Measurements from ENCODE around the gene BRD1. TPM values are rescaled to one million over a fixed set of nuclear protein-coding genes. Genes with fewer than 3 reads are reported as not detected.

The BRD1 gene
- total and polyA plus RNA-seq, 9 of the 15 experiments (the other 6 are each of a cell fraction or from before 2014, with no cell fraction given) = 0.42 to 17.6 (median 5.5) TPM

- Histone ChIP-seq H3K27ac (ENCODE audit: extremely low read depth, low read depth, low read length) (no peak overlapping the region), H3K27me3 (ENCODE audit: control insufficient read depth in 2 of 2, insufficient read depth in 2 of 2, low read length in 2 of 2) (peaks cover 10 to 21% of the 10 kb centered on the region in 2 experiments), H3K4me2 (ENCODE audit: insufficient read depth, low read length) (no peak overlapping the region), H3K9me3 (replicated peaks; ENCODE audit: control insufficient read depth, insufficient read depth, low read depth, low read length) (no peaks in the 10 kb centered on the region), H2AFZ (ENCODE audit: low read depth, low read length) (no peak overlapping the region), H3K9me1 (ENCODE audit: control insufficient read depth, insufficient read depth, low read length) (no peaks in the 10 kb centered on the region), H3K79me2 (ENCODE audit: control insufficient read depth, insufficient read depth, low read length) (no peaks in the 10 kb centered on the region), H3K36me3 (ENCODE audit: control insufficient read depth, insufficient read depth, low read length) (no peaks in the 10 kb centered on the region), H3K4me1 (replicated peaks in 1 of 2; ENCODE audit: control insufficient read depth in 2 of 2, insufficient read depth in 2 of 2, low read length in 2 of 2) (peaks cover 0 to 8% of the 10 kb centered on the region in 2 experiments; a peak in 3 of 5 replicates), H4K20me1 (replicated peaks; ENCODE audit: control insufficient read depth, insufficient read depth, low read length) (no peaks in the 10 kb centered on the region), H3K4me3 (no peak overlapping the region), H3K9ac (ENCODE audit: insufficient read depth in 1 of 2, low read depth in 2 of 2, low read length in 2 of 2) (no peak overlapping the region)
- no peak for FAIRE-seq
- no TSS peak for BruUV-seq (replicated peaks)
- ChIA-PET CTCF (ENCODE audit: low intra/inter-chr PET ratio) (no interaction called here), POLR2A (no interaction called here)
- DNase-seq (ENCODE audit: extremely low read depth in 1 of 4, low spot score in 3 of 4) = no peak
- intact Hi-C loops (cut with micrococcal nuclease) = no loop called here
- ATAC-seq = no peak
- in situ Hi-C loops (cut with MboI) = no loop called here
- TF ChIP-seq IRF1 (CRISPR knock-in tag; IDR thresholded peaks at IDR 0.05; ENCODE audit: borderline replicate concordance) (no peak), TRIM24 (IDR thresholded peaks at IDR 0.05) (peak in 1 of 2 experiments; percentile 9; a peak in 1 of 4 replicates), CEBPB (tag; IDR thresholded peaks at IDR 0.05) (0 out of 2 replicates have a peak, but pooled peaks have one; percentile 24)
- 15% methylated on average over 8 of the region's 11 CpGs for WGBS (ENCODE audit: insufficient coverage, low coverage, missing lambda C conversion rate)
These were observed 5.8 kb upstream of the BRD1 start for GRCh38 chr22:49833340-49834007.

All from K562 (cell line).